Astrocyte of the cerebellum (primary cell): Measurements from ENCODE around the gene RNF130.

Experiments used
- DNase-seq: peaks from one replicate; pipeline ENCODE4 v3.0.0-alpha.2; 2011; ENCODE audit warnings: low read depth
- H3K4me3 ChIP-seq: 2 replicates; pipeline ENCODE4 v1.5.1; 2011; ENCODE audit warnings: mild to moderate bottlenecking, low read depth, low read length, moderate library complexity
- in situ Hi-C: cut with HindIII; loops from 2 replicates; pipeline ENCODE4 v1.10.0; 2017; ENCODE audit warnings: low sequenced_read_pairs
- TF ChIP-seq, protein P1 (sequence below): IDR thresholded peaks from 2 replicates; pipeline ENCODE4 v1.5.1; 2012; ENCODE audit warnings: low read length, low read depth, moderate library complexity, mild to moderate bottlenecking; ENCODE audit errors: missing control alignments

RNF130 gene

DNA sequence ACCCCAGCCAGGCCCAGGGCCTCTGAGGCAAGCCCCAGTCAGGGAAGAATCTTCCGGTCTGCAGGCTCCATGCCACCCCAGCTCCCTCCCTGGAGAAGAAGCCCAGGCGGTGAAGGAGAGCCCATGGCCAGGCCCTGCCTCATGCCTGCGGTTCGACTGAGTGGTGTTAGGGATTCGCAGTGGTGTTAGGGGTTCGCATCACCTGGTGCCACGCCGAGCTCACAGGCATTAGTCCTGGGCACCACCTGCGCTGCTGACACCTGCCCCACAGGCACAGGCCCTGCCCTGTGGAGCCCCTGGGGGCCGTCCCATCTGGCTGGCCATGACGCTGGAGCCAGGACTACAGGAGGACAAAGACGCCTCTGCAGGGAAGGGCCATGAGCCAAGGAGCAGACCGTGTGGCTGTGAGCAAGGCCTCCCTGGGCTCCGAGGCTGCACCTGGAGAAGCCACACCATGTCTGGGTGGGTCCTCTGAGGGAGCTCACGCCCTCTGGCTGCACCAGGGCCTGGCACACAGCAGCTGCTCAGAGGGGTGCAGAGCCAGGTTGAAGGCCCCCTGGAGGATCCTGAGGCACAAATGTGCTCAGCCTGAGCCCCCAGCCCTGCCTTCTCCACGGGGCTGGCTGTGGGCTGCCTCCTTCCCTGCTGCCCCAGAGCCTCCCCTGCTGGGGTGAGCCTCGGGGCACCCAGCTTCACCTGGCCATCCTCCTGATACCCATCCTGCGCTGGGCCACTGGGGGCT lies 27.6 kb upstream of the RNF130 start:
- TF ChIP-seq, protein P1, sequence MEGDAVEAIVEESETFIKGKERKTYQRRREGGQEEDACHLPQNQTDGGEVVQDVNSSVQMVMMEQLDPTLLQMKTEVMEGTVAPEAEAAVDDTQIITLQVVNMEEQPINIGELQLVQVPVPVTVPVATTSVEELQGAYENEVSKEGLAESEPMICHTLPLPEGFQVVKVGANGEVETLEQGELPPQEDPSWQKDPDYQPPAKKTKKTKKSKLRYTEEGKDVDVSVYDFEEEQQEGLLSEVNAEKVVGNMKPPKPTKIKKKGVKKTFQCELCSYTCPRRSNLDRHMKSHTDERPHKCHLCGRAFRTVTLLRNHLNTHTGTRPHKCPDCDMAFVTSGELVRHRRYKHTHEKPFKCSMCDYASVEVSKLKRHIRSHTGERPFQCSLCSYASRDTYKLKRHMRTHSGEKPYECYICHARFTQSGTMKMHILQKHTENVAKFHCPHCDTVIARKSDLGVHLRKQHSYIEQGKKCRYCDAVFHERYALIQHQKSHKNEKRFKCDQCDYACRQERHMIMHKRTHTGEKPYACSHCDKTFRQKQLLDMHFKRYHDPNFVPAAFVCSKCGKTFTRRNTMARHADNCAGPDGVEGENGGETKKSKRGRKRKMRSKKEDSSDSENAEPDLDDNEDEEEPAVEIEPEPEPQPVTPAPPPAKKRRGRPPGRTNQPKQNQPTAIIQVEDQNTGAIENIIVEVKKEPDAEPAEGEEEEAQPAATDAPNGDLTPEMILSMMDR: no peak
- H3K4me3 ChIP-seq: no peak overlapping the region
- in situ Hi-C loops: no loop called here
- no peak for DNase-seq

DNA sequence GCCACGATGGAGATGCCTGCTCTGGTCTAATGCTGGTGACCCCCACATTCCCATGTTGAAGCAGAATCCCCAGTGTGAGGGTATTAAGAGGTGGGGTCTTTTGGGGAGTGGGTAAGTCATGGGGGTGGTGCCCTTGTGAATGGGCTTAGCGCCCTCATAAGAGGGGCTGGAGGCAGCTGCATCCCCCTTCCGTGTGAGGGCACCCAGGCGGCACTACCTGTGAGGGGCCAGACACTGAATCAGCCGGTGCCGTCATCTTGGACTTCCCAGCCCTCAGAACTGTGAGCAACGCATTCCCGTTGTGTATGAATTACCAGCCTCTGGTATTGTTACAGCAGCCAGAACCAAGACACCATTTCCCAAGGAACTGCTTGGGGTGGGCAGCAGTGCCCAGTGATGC lies 27.0 kb upstream of the RNF130 start:
- in situ Hi-C loops: no loop called here

DNA sequence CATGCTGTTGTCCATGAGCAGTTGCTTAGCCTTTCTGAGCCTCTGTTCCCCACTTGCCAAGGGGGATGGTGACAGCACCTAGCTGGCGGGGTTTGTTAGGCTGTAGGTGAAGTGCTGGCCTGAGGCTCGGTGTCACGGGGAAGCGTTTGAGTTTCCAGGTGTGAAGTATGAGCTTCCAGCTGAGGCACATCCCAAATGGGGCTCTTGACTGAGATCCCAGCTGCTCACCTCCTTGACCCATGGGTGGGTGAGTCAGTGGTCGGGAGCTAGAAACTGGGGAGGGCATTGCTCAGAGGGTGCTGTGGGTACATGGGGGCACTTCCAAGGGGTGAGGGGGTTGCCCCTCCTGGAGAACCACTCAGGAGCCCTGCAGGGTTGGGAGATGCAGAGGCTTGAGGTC lies 26.4 kb upstream of the RNF130 start:
- DNase-seq: no peak
- in situ Hi-C loops: no loop called here
- TF ChIP-seq, protein P1: no peak
- H3K4me3 ChIP-seq: no peak overlapping the region

More for the DNA sequence above, 27.0 kb upstream of the RNF130 start:
- TF ChIP-seq, protein P1: no peak
- DNase-seq: no peak
- H3K4me3 ChIP-seq: no peak overlapping the region

DNA sequence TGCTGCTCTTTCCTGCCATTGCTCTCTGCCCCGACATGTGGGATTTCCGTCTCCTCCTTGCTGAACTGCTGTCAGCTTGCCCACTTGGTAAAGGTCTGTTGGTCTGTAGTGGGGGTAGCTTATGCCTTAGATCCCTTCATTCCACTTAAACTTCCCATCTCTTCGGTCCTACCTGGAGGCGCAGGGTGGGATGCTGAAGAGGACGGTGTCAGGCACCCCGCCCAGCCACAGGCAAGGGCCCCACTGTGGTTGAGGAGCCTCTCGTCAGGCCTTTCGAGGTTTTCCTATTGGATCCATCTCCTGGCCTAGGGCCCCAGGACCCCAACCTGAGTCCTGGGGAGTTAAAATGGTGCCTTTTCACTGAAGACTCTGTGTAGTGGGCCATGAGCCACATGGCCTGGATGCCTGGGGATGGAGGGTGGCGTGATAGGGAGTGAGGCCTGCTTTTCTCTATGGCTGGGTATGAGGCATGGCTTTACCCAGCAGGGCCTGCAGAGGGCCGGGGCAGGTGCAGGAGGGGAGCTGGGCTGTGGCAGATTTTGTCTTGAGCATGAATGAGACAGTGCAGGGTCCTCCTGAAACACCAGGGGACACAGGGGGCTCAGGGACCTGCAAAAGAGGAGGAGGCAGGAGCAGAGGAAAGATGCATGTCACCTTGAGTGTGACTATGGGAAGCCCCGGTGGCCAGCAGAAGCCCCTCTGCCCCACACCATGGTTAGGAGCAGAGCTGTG lies 25.8 kb upstream of the RNF130 start:
- no peak for DNase-seq
- in situ Hi-C loops: no loop called here
- no peak overlapping the region for H3K4me3 ChIP-seq
- TF ChIP-seq, protein P1: no peak

DNA sequence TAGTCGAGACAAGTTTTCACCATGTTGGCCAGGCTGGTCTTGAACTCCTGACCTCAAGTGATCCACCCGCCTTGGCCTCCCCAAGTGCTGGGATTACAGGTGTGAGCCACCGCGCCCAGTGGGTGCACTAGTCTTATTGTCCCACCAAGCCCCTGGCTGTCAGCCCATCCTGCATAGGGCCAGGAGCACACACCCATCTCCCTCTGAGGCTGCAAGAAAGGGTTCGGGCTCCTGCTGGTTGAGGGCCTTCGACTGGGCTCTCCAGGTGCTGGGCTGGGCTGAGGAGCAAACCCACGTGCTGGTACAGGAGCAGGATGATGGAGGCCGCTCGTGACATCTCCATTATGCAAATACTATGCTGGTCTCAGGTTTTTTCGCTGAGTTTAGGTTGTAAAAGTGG lies 25.1 kb upstream of the RNF130 start:
- in situ Hi-C loops: no loop called here
- TF ChIP-seq, protein P1: no peak
- no peak for DNase-seq
- no peak overlapping the region for H3K4me3 ChIP-seq

DNA sequence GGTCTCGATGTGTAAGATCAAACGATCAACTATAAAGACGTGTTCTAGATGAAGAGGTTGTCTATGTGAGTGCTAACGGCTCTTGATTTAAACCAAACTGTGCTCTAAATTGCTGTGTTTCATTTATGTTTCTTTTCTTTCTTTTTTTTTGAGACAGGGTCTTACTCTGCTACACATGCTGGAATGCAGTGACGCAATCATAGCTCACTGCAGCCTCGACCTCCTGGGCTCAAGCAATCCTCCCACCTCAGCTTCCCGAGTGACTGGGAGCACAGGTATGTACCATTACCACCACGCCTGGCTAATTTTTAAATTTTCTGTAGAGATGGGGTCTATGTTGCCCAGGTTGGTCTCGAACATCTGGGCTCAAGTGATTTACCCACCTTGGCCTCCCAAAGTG lies 24.0 kb upstream of the RNF130 start:
- TF ChIP-seq, protein P1: no peak
- H3K4me3 ChIP-seq: no peak overlapping the region
- DNase-seq: no peak
- in situ Hi-C loops: no loop called here
